HepG2 (cell line): ENCODE measurements around the gene THRA. TPM values are rescaled to one million over a fixed set of nuclear protein-coding genes. Genes with fewer than 3 reads are reported as not detected.
A peak's percentile ranks its signal among the peaks of the same experiment; 100 is the strongest.

Experiments
- AGO1 ChIP-seq: fragments of 200-400 bp; formaldehyde crosslinking; IDR thresholded peaks from 2 replicates; pipeline ENCODE4 v1.6.1; 2017; ENCODE audit warnings: mild to moderate bottlenecking, low read depth, low read length, moderate library complexity; ENCODE audit not compliant: poor library complexity, severe bottlenecking
- ATF7 ChIP-seq, 2 experiments: fragments of 450-650 bp in 1 of 2; sonication (generic) in 1 of 2; formaldehyde crosslinking in 1 of 2; IDR thresholded peaks; 2 replicates each; pipeline versions ENCODE4 v1.4.0 to v1.6.1; 2016 to 2020; ENCODE audit warnings: antibody characterized with exemption in 1 of 2, mild to moderate bottlenecking in 1 of 2, missing genetic modification reagents in 1 of 2
- CHD4 ChIP-seq: fragments of 200-600 bp; sonication (generic); IDR thresholded peaks from 2 replicates; pipeline ENCODE4 v1.7.0; 2017; ENCODE audit warnings: mild to moderate bottlenecking, low read length, borderline replicate concordance
- GPBP1L1 ChIP-seq: sonication (generic); formaldehyde crosslinking; IDR thresholded peaks from 2 replicates; pipeline ENCODE4 v1.5.0; 2020; ENCODE audit warnings: mild to moderate bottlenecking, missing genetic modification reagents
- NFYB ChIP-seq: sonication (generic); formaldehyde crosslinking; IDR thresholded peaks from 2 replicates; pipeline ENCODE4 v1.4.0; 2020; ENCODE audit warnings: missing genetic modification reagents
- PAF1 ChIP-seq: IDR thresholded peaks from 2 replicates; pipeline ENCODE4 v1.6.1; 2016; ENCODE audit warnings: missing genetic modification reagents, missing compliant biosample characterization
- RBAK ChIP-seq: sonication (generic); formaldehyde crosslinking; IDR thresholded peaks from 2 replicates; pipeline ENCODE4 v1.5.1; 2020; ENCODE audit warnings: mild to moderate bottlenecking, missing genetic modification reagents
- SETDB1 ChIP-seq: sonication (generic); formaldehyde crosslinking; IDR thresholded peaks from 2 replicates; pipeline ENCODE4 v1.5.1; 2020; ENCODE audit warnings: missing genetic modification reagents, mild to moderate bottlenecking, borderline replicate concordance
- SOX6 ChIP-seq, 2 experiments: fragments of 450-650 bp in 1 of 2; sonication (generic) in 1 of 2; formaldehyde crosslinking in 1 of 2; IDR thresholded peaks; 2 replicates each; pipeline versions ENCODE4 v1.4.0 to v1.6.1; 2017 to 2020; ENCODE audit warnings: antibody characterized with exemption in 1 of 2, mild to moderate bottlenecking in 1 of 2, missing genetic modification reagents in 1 of 2
- ZBTB26 ChIP-seq: IDR thresholded peaks from 2 replicates; pipeline ENCODE4 v1.6.1; 2016; ENCODE audit warnings: missing compliant biosample characterization, missing genetic modification reagents, borderline replicate concordance
- ZFP90 ChIP-seq: sonication (generic); formaldehyde crosslinking; IDR thresholded peaks from 2 replicates; pipeline ENCODE4 v1.8.0; 2022; ENCODE audit warnings: missing genetic modification reagents, mild to moderate bottlenecking, inconsistent platforms, borderline replicate concordance
- ZMYM2 ChIP-seq: sonication (generic); formaldehyde crosslinking; IDR thresholded peaks from 2 replicates; pipeline ENCODE4 v1.8.0; 2022; ENCODE audit warnings: mild to moderate bottlenecking, missing genetic modification reagents
- ZNF337 ChIP-seq: sonication (generic); formaldehyde crosslinking; IDR thresholded peaks from 2 replicates; pipeline ENCODE4 v1.5.1; 2020; ENCODE audit warnings: missing genetic modification reagents, low read depth, mild to moderate bottlenecking, borderline replicate concordance
- ZNF782 ChIP-seq: sonication (generic); formaldehyde crosslinking; IDR thresholded peaks from 2 replicates; pipeline ENCODE4 v1.4.0; 2020; ENCODE audit warnings: missing genetic modification reagents, mild to moderate bottlenecking, borderline replicate concordance
- polyA plus RNA-seq, 8 experiments: library from polyadenylated mRNA; depleted of rRNA in 3 of 8; stranded (reverse) in 7 of 8; unstranded in 1 of 8; fragments of >200 nt; fragmentation: Illumina TruSeq in 4 of 8; extraction: Trizol in 4 of 8; gene quantifications; 2 replicates each; pipeline versions ENCODE4 v1.2.1 to v1.2.3, GENCODE V29; 2011 to 2016; ENCODE audit warnings: low read depth in 4 of 8, missing spikeins in 1 of 8, mixed read lengths in 1 of 8; ENCODE audit not compliant: insufficient read depth in 1 of 8
- total RNA-seq, 5 experiments: library from RNA; depleted of rRNA; stranded (reverse); fragments of >200 nt; fragmentation: Illumina TruSeq; extraction: Trizol; gene quantifications; 2 replicates each; pipeline ENCODE4 v1.2.3, GENCODE V29; 2016; ENCODE audit warnings: low read depth in 1 of 5
- TF ChIP-seq, protein P1 (sequence below): sonication (generic); formaldehyde crosslinking; conservative IDR thresholded peaks from 2 replicates; pipeline ENCODE4 v1.4.0; 2020; ENCODE audit warnings: mild to moderate bottlenecking, missing genetic modification reagents, moderate library complexity
- TF ChIP-seq, protein P2 (sequence below): sonication (generic); formaldehyde crosslinking; IDR thresholded peaks from 2 replicates; pipeline ENCODE4 v1.8.1; 2023; ENCODE audit warnings: mild to moderate bottlenecking, missing genetic modification reagents
- TF ChIP-seq, protein P3 (sequence below): sonication (generic); formaldehyde crosslinking; IDR thresholded peaks from 2 replicates; pipeline ENCODE4 v1.4.0; 2020; ENCODE audit warnings: mild to moderate bottlenecking, missing genetic modification reagents

The THRA gene
- total and polyA plus RNA-seq, 2 of the 13 experiments (the other 11 are each of a cell fraction or from before 2014, with no cell fraction given): 8.0 to 9.9 TPM

GRCh38 chr17:40098846-40099618 is 36.3 kb downstream of the THRA start (continued):
- TF ChIP-seq, protein P1, sequence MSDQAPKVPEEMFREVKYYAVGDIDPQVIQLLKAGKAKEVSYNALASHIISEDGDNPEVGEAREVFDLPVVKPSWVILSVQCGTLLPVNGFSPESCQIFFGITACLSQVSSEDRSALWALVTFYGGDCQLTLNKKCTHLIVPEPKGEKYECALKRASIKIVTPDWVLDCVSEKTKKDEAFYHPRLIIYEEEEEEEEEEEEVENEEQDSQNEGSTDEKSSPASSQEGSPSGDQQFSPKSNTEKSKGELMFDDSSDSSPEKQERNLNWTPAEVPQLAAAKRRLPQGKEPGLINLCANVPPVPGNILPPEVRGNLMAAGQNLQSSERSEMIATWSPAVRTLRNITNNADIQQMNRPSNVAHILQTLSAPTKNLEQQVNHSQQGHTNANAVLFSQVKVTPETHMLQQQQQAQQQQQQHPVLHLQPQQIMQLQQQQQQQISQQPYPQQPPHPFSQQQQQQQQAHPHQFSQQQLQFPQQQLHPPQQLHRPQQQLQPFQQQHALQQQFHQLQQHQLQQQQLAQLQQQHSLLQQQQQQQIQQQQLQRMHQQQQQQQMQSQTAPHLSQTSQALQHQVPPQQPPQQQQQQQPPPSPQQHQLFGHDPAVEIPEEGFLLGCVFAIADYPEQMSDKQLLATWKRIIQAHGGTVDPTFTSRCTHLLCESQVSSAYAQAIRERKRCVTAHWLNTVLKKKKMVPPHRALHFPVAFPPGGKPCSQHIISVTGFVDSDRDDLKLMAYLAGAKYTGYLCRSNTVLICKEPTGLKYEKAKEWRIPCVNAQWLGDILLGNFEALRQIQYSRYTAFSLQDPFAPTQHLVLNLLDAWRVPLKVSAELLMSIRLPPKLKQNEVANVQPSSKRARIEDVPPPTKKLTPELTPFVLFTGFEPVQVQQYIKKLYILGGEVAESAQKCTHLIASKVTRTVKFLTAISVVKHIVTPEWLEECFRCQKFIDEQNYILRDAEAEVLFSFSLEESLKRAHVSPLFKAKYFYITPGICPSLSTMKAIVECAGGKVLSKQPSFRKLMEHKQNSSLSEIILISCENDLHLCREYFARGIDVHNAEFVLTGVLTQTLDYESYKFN (CRISPR knock-in tag): peak; percentile 90
- peak; percentile 86; the same call in 1 of the 2 replicates for TF ChIP-seq ZNF337
- TF ChIP-seq, protein P2, sequence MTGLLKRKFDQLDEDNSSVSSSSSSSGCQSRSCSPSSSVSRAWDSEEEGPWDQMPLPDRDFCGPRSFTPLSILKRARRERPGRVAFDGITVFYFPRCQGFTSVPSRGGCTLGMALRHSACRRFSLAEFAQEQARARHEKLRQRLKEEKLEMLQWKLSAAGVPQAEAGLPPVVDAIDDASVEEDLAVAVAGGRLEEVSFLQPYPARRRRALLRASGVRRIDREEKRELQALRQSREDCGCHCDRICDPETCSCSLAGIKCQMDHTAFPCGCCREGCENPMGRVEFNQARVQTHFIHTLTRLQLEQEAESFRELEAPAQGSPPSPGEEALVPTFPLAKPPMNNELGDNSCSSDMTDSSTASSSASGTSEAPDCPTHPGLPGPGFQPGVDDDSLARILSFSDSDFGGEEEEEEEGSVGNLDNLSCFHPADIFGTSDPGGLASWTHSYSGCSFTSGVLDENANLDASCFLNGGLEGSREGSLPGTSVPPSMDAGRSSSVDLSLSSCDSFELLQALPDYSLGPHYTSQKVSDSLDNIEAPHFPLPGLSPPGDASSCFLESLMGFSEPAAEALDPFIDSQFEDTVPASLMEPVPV: peak; percentile 89
- peak; percentile 69 for TF ChIP-seq ZFP90 (CRISPR knock-in tag)
- TF ChIP-seq, protein P3, sequence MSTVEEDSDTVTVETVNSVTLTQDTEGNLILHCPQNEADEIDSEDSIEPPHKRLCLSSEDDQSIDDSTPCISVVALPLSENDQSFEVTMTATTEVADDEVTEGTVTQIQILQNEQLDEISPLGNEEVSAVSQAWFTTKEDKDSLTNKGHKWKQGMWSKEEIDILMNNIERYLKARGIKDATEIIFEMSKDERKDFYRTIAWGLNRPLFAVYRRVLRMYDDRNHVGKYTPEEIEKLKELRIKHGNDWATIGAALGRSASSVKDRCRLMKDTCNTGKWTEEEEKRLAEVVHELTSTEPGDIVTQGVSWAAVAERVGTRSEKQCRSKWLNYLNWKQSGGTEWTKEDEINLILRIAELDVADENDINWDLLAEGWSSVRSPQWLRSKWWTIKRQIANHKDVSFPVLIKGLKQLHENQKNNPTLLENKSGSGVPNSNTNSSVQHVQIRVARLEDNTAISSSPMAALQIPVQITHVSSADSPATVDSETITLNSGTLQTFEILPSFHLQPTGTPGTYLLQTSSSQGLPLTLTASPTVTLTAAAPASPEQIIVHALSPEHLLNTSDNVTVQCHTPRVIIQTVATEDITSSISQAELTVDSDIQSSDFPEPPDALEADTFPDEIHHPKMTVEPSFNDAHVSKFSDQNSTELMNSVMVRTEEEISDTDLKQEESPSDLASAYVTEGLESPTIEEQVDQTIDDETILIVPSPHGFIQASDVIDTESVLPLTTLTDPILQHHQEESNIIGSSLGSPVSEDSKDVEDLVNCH: no peak; the same call in 1 of the 2 replicates
- peak; percentile 82 for TF ChIP-seq NFYB (CRISPR knock-in tag)
- peak; percentile 69 for TF ChIP-seq ZNF782
- TF ChIP-seq CHD4: no peak
- TF ChIP-seq ATF7 (IDR thresholded peaks at IDR 0.05): no peak
- TF ChIP-seq ATF7 (CRISPR knock-in tag; IDR thresholded peaks at IDR 0.05): peak; percentile 75
- peak; percentile 32; the same call in 1 of the 2 replicates for TF ChIP-seq ZMYM2 (CRISPR knock-in tag)
- TF ChIP-seq PAF1 (CRISPR knock-in tag): no peak
- TF ChIP-seq ZBTB26 (CRISPR knock-in tag): peak; percentile 95
- TF ChIP-seq SOX6 (IDR thresholded peaks at IDR 0.05): no peak
- peak; percentile 93 for TF ChIP-seq SOX6 (CRISPR knock-in tag; IDR thresholded peaks at IDR 0.05)
- TF ChIP-seq RBAK (CRISPR knock-in tag): 0 out of 2 replicates have a peak, but pooled peaks have one; percentile 16
- no peak for TF ChIP-seq GPBP1L1 (CRISPR knock-in tag)
- TF ChIP-seq SETDB1: 0 out of 2 replicates have a peak, but pooled peaks have one; percentile 13
- TF ChIP-seq AGO1: peak; percentile 83
